Measurements from ENCODE around the gene GRAMD1A.
A peak's percentile ranks its signal among the peaks of the same experiment; 100 is the strongest.

Gene GRAMD1A

DNA sequence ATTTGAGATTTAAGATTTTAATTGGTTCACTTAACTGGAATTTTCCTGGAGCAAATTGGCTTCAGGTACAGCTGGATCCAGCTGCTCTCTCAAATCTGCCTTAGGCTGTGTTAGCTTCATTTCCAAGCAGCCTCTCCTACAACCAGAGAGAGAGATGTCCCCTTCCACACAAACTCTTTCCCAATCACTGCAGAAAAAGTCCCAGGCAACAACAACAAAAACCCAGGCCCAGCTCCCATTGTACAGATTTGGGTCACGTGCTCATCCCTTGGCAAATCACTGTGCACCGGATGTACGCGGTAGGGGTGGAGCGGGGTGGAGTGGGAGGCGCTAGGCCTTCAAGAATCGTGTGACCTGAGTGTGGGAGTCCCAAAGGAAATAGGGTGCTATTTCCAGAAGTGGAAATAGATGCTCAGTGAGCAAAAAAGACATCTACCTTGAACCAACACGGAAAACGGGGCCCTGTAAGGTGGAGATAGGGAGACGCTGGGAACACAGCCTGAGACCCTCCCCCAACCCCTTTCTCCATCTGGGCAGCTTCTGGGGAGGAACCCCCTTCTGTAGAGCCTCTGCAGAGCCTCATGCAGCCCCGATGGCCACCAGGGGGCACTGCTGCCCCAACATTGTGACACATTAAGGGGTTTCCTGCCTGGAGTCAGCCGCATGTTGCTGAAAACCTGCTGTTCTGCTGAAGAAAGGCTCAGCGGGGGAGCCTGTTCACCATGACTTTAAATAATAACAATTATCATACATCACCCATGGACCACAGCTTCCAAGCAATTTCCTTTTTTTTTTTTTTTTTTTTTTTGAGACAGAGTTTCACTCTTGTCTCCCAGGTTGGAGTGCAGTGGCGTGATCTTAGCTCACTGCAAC is 66.8 kb downstream of the GRAMD1A start:
- Histone ChIP-seq H3K79me2 (ENCODE audit: control insufficient read depth, low read length) (no peaks in the 10 kb centered on the region), H4K20me1 (ENCODE audit: control insufficient read depth, insufficient read depth, low read depth, low read length) (no peaks in the 10 kb centered on the region), H3K4me3 (ENCODE audit: low read length) (peak overlapping the region; percentile 60), H3K9me2 (replicated peaks; ENCODE audit: control insufficient read depth, low read length) (no peaks in the 10 kb centered on the region), H3K9me3 (ENCODE audit: control insufficient read depth, insufficient read depth, low read length) (no peaks in the 10 kb centered on the region), H3K36me3 (ENCODE audit: control insufficient read depth, low read length) (no peaks in the 10 kb centered on the region), H3K27me3 (ENCODE audit: control insufficient read depth, low read length) (peaks cover 5% of the 10 kb centered on the region; the same call in 1 of the 2 replicates), H3K27ac (ENCODE audit: low read depth, low read length) (peak overlapping the region; percentile 51), H3K4me1 (ENCODE audit: control insufficient read depth, low read length) (peaks cover 26% of the 10 kb centered on the region), H3F3A (ENCODE audit: control insufficient read depth, insufficient read depth) (0 out of 2 replicates have a peak, but pooled peaks cover 3% of the 10 kb centered on the region), H3K4me2 (ENCODE audit: low read length) (peak overlapping the region; percentile 66)
- TF ChIP-seq CTCF (IDR thresholded peaks at IDR 0.05; ENCODE audit: low read depth, low read length, poor library complexity, severe bottlenecking): peak; percentile 99
- no peak for TF ChIP-seq EZH2phosphoT487 (IDR thresholded peaks at IDR 0.05; ENCODE audit: borderline replicate concordance, low read length)

DNA sequence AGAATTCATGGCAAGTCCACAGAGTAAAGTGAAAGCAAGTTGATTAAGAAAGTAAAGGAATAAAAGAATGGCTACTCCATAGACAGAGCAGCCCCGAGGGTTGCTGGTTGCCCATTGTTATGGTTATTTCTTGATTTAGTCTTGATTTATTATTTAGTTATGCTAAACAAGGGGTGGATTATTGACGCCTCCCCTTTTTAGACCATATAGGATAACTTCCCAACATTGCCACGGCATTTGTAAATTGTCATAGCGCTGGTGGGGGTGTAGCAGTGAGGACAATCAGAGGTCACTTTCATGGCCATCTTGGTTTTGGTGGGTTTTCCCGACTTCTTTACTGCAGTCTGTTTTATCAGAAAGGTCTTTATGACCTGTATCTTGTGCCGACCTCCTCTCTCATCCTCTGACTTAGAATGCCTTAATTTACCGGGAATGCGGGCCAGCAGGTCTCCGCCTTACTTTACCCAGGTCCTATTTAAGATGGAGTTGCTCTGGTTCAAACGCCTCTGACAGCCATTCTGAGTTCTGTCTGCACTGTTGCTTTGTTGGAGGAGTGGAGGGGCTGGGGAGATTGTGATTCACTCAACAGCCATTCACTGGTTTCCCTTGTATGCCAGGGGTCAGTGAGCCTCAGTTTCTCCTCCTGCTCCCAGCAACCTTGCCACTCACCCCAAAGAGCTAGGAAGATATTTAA is 69.0 kb downstream of the GRAMD1A start:
- Histone ChIP-seq H4K20me1 (ENCODE audit: control insufficient read depth, insufficient read depth, low read depth, low read length) (no peaks in the 10 kb centered on the region), H3F3A (ENCODE audit: control insufficient read depth, insufficient read depth) (0 out of 2 replicates have a peak, but pooled peaks cover 3% of the 10 kb centered on the region), H3K27ac (ENCODE audit: low read depth, low read length) (no peak overlapping the region), H3K79me2 (ENCODE audit: control insufficient read depth, low read length) (no peaks in the 10 kb centered on the region), H3K9me3 (ENCODE audit: control insufficient read depth, insufficient read depth, low read length) (no peaks in the 10 kb centered on the region), H3K36me3 (ENCODE audit: control insufficient read depth, low read length) (no peaks in the 10 kb centered on the region), H3K9me2 (replicated peaks; ENCODE audit: control insufficient read depth, low read length) (no peaks in the 10 kb centered on the region), H3K4me3 (ENCODE audit: low read length) (no peak overlapping the region), H3K4me1 (ENCODE audit: control insufficient read depth, low read length) (peaks cover 26% of the 10 kb centered on the region), H3K27me3 (ENCODE audit: control insufficient read depth, low read length) (peaks cover under 1% of the 10 kb centered on the region; the same call in 1 of the 2 replicates), H3K4me2 (ENCODE audit: low read length) (0 out of 2 replicates have a peak overlapping the region, but pooled peaks have one; percentile 16)
- TF ChIP-seq CTCF (IDR thresholded peaks at IDR 0.05; ENCODE audit: low read depth, low read length, poor library complexity, severe bottlenecking): no peak
- no peak for TF ChIP-seq EZH2phosphoT487 (IDR thresholded peaks at IDR 0.05; ENCODE audit: borderline replicate concordance, low read length)

DNA sequence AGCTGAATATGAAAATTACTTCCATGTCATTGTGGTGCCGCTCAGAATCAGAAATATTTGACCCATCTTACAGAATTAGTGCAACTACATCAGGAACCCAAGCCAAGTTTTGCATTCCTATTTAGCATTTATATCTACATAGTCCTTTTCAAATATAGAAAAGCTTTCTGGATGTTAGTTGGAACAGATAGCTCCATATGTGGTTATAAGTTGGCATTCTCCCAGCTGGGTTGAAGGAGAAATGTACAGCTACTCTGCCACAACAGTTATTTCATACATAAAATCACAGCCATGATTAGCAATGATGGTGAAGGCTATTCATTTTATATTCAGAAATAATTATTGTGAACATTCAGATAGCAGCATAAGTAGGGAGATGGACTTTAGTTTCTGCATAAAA is 69.6 kb downstream of the GRAMD1A start:
- H3K27ac ChIP-seq (ENCODE audit: low read depth, low read length): no peak overlapping the region
- H3K27me3 ChIP-seq (ENCODE audit: control insufficient read depth, low read length): no peaks in the 10 kb centered on the region
- H3K79me2 ChIP-seq (ENCODE audit: control insufficient read depth, low read length): no peaks in the 10 kb centered on the region
- no peaks in the 10 kb centered on the region for H3K36me3 ChIP-seq (ENCODE audit: control insufficient read depth, low read length)
- peaks cover 31% of the 10 kb centered on the region for H3K4me1 ChIP-seq (ENCODE audit: control insufficient read depth, low read length)
- H3K4me2 ChIP-seq (ENCODE audit: low read length): 0 out of 2 replicates have a peak overlapping the region, but pooled peaks have one; percentile 16
- no peaks in the 10 kb centered on the region for H3K9me2 ChIP-seq (replicated peaks; ENCODE audit: control insufficient read depth, low read length)
- no peak overlapping the region for H3K4me3 ChIP-seq (ENCODE audit: low read length)
- TF ChIP-seq CTCF (IDR thresholded peaks at IDR 0.05; ENCODE audit: low read depth, low read length, poor library complexity, severe bottlenecking) (no peak), EZH2phosphoT487 (IDR thresholded peaks at IDR 0.05; ENCODE audit: borderline replicate concordance, low read length) (no peak)
- no peaks in the 10 kb centered on the region for H3K9me3 ChIP-seq (ENCODE audit: control insufficient read depth, insufficient read depth, low read length)
- no peaks in the 10 kb centered on the region for H4K20me1 ChIP-seq (ENCODE audit: control insufficient read depth, insufficient read depth, low read depth, low read length)
- H3F3A ChIP-seq (ENCODE audit: control insufficient read depth, insufficient read depth): 0 out of 2 replicates have a peak, but pooled peaks cover 3% of the 10 kb centered on the region
